H1 (cell line): Measurements from ENCODE around the gene DLG1. TPM values are rescaled to one million over a fixed set of nuclear protein-coding genes. Genes with fewer than 3 reads are reported as not detected.

ENCODE experiments used
- FOSL1 ChIP-seq: IDR thresholded peaks from 2 replicates; pipeline ENCODE4 v1.6.1; 2011; ENCODE audit warnings: mild to moderate bottlenecking, low read depth, low read length, moderate library complexity; ENCODE audit not compliant: insufficient read depth
- JUN ChIP-seq: IDR thresholded peaks from 2 replicates; pipeline ENCODE4 v1.6.1; 2011; ENCODE audit warnings: low read depth, mild to moderate bottlenecking, improper control_type of control experiment, low read length
- RFX5 ChIP-seq: IDR thresholded peaks from 2 replicates; pipeline ENCODE4 v1.6.1; 2011; ENCODE audit warnings: low read depth, low read length, improper control_type of control experiment, borderline replicate concordance
- RNF2 ChIP-seq: fragments of 200-900, 300-1000 bp; sonication (generic); IDR thresholded peaks from 2 replicates; pipeline ENCODE4 v1.7.1; 2016; ENCODE audit warnings: borderline replicate concordance, low read depth, mild to moderate bottlenecking, antibody characterized with exemption, low read length; ENCODE audit not compliant: poor library complexity, severe bottlenecking; ENCODE audit errors: missing control alignments
- TBP ChIP-seq: IDR thresholded peaks from 2 replicates; pipeline ENCODE4 v1.6.1; 2011; ENCODE audit warnings: low read depth, low read length, improper control_type of control experiment
- ZNF274 ChIP-seq: IDR thresholded peaks from 2 replicates; pipeline ENCODE4 v1.7.0; 2012; ENCODE audit warnings: low read length, borderline replicate concordance; ENCODE audit errors: extremely low read depth
- polyA plus RNA-seq, 7 experiments: library from polyadenylated mRNA; depleted of rRNA in 3 of 7; stranded (reverse) in 5 of 7; unstranded in 2 of 7; fragments of >200 nt in 5 of 7; fragments of 200-250 nt in 2 of 7; gene quantifications; 1 replicate in 5 of 7; 2 replicates in 1 of 7; 4 replicates in 1 of 7; pipeline versions ENCODE4 v1.2.1 to v1.2.3, GENCODE V29; 2011 to 2013; ENCODE audit warnings: missing spikeins in 2 of 7, mixed read lengths in 2 of 7
- total RNA-seq: library from RNA; stranded (reverse); fragmentation: NEBNext Ultra II Directional; extraction: Animal tissue kit (Norgen Biotek cat#: 25700); gene quantifications from 2 replicates; pipeline ENCODE4 v1.2.1, GENCODE V29; 2021
- TF ChIP-seq, protein P1 (sequence below): fragments of 300-600 bp; sonication (generic); IDR thresholded peaks from 2 replicates; pipeline ENCODE4 v1.7.1; 2012; ENCODE audit warnings: low read length, moderate library complexity, mild to moderate bottlenecking, inconsistent platforms; ENCODE audit not compliant: insufficient replicate concordance
- TF ChIP-seq, protein P2 (sequence below): IDR thresholded peaks from 2 replicates; pipeline ENCODE4 v1.6.1; 2012; ENCODE audit warnings: low read length, inconsistent platforms

The DLG1 gene
- total and polyA plus RNA-seq, 2 of the 8 experiments (the other 6 are each of a cell fraction or from before 2014, with no cell fraction given): 13.4 to 78.8 TPM

DNA sequence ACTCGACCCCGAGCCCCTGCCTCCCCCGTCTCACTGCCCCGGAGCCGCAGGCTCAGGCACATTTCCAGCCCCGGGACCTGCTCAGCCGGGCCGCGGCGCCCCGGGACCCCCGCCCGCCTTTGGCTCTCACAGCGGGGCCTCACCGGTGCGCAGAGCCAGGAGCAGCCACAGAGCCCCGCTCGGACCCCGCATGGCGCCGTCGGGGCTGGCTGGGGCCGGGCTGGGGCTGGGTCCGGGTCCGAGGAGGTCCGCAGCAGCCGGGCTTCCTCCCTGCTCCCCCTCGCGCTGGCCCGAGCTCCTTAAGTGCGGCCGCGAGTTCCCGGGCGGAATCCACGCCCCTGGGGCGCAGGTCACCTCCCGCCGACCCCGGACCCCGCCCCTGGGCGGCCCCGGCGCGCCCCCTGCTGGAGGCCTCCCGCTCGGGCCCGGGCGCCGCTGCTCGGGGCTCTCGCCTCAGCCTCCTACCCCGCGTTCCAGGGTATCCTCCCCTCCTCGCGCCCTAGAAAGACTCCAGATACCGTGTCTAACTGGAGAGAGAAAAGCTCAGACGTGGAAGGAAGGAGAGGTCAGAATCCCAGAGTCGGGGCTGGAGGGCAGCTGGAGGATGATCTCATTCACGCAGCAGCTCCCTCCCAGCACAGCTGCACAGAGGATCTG lies 268.8 kb downstream of the DLG1 start, which contains the start of gene MELTF (continued):
- TF ChIP-seq, protein P1, sequence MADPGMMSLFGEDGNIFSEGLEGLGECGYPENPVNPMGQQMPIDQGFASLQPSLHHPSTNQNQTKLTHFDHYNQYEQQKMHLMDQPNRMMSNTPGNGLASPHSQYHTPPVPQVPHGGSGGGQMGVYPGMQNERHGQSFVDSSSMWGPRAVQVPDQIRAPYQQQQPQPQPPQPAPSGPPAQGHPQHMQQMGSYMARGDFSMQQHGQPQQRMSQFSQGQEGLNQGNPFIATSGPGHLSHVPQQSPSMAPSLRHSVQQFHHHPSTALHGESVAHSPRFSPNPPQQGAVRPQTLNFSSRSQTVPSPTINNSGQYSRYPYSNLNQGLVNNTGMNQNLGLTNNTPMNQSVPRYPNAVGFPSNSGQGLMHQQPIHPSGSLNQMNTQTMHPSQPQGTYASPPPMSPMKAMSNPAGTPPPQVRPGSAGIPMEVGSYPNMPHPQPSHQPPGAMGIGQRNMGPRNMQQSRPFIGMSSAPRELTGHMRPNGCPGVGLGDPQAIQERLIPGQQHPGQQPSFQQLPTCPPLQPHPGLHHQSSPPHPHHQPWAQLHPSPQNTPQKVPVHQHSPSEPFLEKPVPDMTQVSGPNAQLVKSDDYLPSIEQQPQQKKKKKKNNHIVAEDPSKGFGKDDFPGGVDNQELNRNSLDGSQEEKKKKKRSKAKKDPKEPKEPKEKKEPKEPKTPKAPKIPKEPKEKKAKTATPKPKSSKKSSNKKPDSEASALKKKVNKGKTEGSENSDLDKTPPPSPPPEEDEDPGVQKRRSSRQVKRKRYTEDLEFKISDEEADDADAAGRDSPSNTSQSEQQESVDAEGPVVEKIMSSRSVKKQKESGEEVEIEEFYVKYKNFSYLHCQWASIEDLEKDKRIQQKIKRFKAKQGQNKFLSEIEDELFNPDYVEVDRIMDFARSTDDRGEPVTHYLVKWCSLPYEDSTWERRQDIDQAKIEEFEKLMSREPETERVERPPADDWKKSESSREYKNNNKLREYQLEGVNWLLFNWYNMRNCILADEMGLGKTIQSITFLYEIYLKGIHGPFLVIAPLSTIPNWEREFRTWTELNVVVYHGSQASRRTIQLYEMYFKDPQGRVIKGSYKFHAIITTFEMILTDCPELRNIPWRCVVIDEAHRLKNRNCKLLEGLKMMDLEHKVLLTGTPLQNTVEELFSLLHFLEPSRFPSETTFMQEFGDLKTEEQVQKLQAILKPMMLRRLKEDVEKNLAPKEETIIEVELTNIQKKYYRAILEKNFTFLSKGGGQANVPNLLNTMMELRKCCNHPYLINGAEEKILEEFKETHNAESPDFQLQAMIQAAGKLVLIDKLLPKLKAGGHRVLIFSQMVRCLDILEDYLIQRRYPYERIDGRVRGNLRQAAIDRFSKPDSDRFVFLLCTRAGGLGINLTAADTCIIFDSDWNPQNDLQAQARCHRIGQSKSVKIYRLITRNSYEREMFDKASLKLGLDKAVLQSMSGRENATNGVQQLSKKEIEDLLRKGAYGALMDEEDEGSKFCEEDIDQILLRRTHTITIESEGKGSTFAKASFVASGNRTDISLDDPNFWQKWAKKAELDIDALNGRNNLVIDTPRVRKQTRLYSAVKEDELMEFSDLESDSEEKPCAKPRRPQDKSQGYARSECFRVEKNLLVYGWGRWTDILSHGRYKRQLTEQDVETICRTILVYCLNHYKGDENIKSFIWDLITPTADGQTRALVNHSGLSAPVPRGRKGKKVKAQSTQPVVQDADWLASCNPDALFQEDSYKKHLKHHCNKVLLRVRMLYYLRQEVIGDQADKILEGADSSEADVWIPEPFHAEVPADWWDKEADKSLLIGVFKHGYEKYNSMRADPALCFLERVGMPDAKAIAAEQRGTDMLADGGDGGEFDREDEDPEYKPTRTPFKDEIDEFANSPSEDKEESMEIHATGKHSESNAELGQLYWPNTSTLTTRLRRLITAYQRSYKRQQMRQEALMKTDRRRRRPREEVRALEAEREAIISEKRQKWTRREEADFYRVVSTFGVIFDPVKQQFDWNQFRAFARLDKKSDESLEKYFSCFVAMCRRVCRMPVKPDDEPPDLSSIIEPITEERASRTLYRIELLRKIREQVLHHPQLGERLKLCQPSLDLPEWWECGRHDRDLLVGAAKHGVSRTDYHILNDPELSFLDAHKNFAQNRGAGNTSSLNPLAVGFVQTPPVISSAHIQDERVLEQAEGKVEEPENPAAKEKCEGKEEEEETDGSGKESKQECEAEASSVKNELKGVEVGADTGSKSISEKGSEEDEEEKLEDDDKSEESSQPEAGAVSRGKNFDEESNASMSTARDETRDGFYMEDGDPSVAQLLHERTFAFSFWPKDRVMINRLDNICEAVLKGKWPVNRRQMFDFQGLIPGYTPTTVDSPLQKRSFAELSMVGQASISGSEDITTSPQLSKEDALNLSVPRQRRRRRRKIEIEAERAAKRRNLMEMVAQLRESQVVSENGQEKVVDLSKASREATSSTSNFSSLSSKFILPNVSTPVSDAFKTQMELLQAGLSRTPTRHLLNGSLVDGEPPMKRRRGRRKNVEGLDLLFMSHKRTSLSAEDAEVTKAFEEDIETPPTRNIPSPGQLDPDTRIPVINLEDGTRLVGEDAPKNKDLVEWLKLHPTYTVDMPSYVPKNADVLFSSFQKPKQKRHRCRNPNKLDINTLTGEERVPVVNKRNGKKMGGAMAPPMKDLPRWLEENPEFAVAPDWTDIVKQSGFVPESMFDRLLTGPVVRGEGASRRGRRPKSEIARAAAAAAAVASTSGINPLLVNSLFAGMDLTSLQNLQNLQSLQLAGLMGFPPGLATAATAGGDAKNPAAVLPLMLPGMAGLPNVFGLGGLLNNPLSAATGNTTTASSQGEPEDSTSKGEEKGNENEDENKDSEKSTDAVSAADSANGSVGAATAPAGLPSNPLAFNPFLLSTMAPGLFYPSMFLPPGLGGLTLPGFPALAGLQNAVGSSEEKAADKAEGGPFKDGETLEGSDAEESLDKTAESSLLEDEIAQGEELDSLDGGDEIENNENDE: no peak
- TF ChIP-seq RNF2 (no peak), ZNF274 (no peak), JUN (no peak), RFX5 (no peak), FOSL1 (no peak), TBP (no peak)
- TF ChIP-seq, protein P2, sequence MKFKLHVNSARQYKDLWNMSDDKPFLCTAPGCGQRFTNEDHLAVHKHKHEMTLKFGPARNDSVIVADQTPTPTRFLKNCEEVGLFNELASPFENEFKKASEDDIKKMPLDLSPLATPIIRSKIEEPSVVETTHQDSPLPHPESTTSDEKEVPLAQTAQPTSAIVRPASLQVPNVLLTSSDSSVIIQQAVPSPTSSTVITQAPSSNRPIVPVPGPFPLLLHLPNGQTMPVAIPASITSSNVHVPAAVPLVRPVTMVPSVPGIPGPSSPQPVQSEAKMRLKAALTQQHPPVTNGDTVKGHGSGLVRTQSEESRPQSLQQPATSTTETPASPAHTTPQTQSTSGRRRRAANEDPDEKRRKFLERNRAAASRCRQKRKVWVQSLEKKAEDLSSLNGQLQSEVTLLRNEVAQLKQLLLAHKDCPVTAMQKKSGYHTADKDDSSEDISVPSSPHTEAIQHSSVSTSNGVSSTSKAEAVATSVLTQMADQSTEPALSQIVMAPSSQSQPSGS: no peak
